PC-3 (cell line): ENCODE data around the gene IL1F10. TPM values are rescaled to one million over a fixed set of nuclear protein-coding genes. Genes with fewer than 3 reads are reported as not detected.

ENCODE experiments used
- ATAC-seq: fragments of 200-7000 bp; cut with Tn5 transposase; 2 replicates; pipeline ENCODE4 v1.9.1; 2020; ENCODE audit warnings: mild to moderate bottlenecking, moderate library complexity
- BruUV-seq: library from RNA; stranded (reverse); fragments of 400-500 nt; replicated peaks from 2 replicates; lab custom pipeline; 2021; lab: Mats Ljungman, UMichigan
- CTCF ChIA-PET: fragments of 300-600 bp; sonication (Branson Sonifier 250); formaldehyde crosslinking; loops from one replicate; lab custom pipeline; 2022; ENCODE audit warnings: antibody characterized with exemption; lab: Charles Lee
- POLR2A ChIA-PET: fragments of 300-600 bp; sonication (Branson Sonifier 250); formaldehyde crosslinking; loops from one replicate; lab custom pipeline; 2022; ENCODE audit warnings: antibody characterized with exemption; ENCODE audit not compliant: unreplicated experiment; lab: Charles Lee
- DNase-seq: peaks from one replicate; pipeline ENCODE4 v3.0.0-alpha.2; 2015
- H2AFZ ChIP-seq: fragments of 300-600 bp; sonication (generic); 2 replicates; pipeline ENCODE4 v1.6.0; 2016; ENCODE audit warnings: antibody characterized with exemption, low read length
- H3F3A ChIP-seq: fragments of 300-600 bp; sonication (generic); one replicate; pipeline ENCODE4 v1.6.0; 2017; ENCODE audit warnings: antibody characterized with exemption, low read length, control low read depth, mild to moderate bottlenecking; ENCODE audit not compliant: unreplicated experiment
- H3K27ac ChIP-seq: fragments of 300-600 bp; sonication (generic); 2 replicates; pipeline ENCODE4 v1.5.1; 2016; ENCODE audit warnings: mild to moderate bottlenecking, low read length
- H3K27me3 ChIP-seq: fragments of 300-600 bp; sonication (generic); 2 replicates; pipeline ENCODE4 v1.6.1; 2016; ENCODE audit warnings: low read length, mixed read lengths
- H3K36me3 ChIP-seq: fragments of 300-600 bp; sonication (generic); 2 replicates; pipeline ENCODE4 v1.6.1; 2016; ENCODE audit warnings: low read depth, mixed run types, low read length, mixed read lengths
- H3K4me1 ChIP-seq: fragments of 300-600 bp; sonication (generic); 2 replicates; pipeline ENCODE4 v1.5.1; 2016; ENCODE audit warnings: low read length; ENCODE audit not compliant: insufficient read depth
- H3K4me2 ChIP-seq: fragments of 300-600 bp; sonication (generic); 2 replicates; pipeline ENCODE4 v1.6.0; 2016; ENCODE audit warnings: low read length
- H3K4me3 ChIP-seq: fragments of 300-600 bp; sonication (generic); 2 replicates; pipeline ENCODE4 v1.5.1; 2016; ENCODE audit warnings: mild to moderate bottlenecking, low read length, mixed read lengths
- H3K79me2 ChIP-seq: fragments of 300-600 bp; sonication (generic); 2 replicates; pipeline ENCODE4 v1.6.1; 2017; ENCODE audit warnings: low read length, mixed read lengths
- H3K9ac ChIP-seq: fragments of 300-600 bp; sonication (generic); 2 replicates; pipeline ENCODE4 v1.6.0; 2016; ENCODE audit warnings: mild to moderate bottlenecking, low read length
- H3K9me2 ChIP-seq: fragments of 300-600 bp; sonication (generic); replicated peaks from 2 replicates; pipeline ENCODE4 v1.6.1; 2016; ENCODE audit warnings: mixed run types, low read length, mixed read lengths
- H3K9me3 ChIP-seq: fragments of 300-600 bp; sonication (generic); 2 replicates; pipeline ENCODE4 v1.6.1; 2016; ENCODE audit warnings: low read length, mixed read lengths
- H4K20me1 ChIP-seq: fragments of 300-600 bp; sonication (generic); 2 replicates; pipeline ENCODE4 v1.6.1; 2016; ENCODE audit warnings: low read length, mixed read lengths
- EZH2 ChIP-seq: fragments of 300-600 bp; sonication (generic); IDR thresholded peaks from one replicate; pipeline ENCODE4 v1.6.1; 2017; ENCODE audit warnings: antibody characterized with exemption, mild to moderate bottlenecking, low read length; ENCODE audit not compliant: unreplicated experiment
- EZH2phosphoT487 ChIP-seq: fragments of 300-600 bp; sonication (generic); IDR thresholded peaks from 2 replicates; pipeline ENCODE4 v1.6.1; 2018; ENCODE audit warnings: mild to moderate bottlenecking, antibody characterized with exemption, low read length, borderline replicate concordance
- intact Hi-C: fragments of 100-400 bp; cut with micrococcal nuclease; formaldehyde crosslinking; loops from 2 replicates; pipeline ENCODE4 v1.9.0; 2023
- total RNA-seq: library from RNA; depleted of rRNA; stranded (reverse); fragments of >200 nt; gene quantifications from 2 replicates; pipeline ENCODE4 v1.2.3, GENCODE V29; 2014
- TF ChIP-seq, protein P1 (sequence below): fragments of 300-600 bp; sonication (generic); conservative IDR thresholded peaks from 2 replicates; pipeline ENCODE4 v1.5.1; 2017; ENCODE audit warnings: antibody characterized with exemption, low read depth, mild to moderate bottlenecking, low read length

IL1F10 gene
- total RNA-seq, 1 experiment from 2014 or later: not detected

DNA sequence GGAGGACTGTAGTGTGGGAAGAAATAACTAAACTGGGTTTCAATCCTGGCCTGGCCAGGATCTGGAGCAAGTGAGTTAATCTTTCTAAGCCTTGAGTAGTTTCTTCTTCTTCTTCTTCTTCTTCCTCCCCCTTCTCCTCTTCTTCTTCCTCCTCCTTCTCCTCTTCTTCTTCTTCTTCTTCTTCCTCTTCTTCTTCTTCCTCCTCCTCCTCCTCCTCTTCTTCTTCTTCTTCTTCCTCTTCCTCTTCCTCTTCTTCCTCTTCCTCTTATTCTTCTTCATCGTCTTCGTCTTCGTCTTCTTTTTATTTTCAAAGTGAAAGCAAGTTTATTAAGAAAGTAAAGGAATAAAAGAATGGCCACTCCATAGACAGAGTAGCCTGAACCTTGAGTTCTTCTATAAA, 53.1 kb downstream of the IL1F10 start:
- Histone ChIP-seq H3K27me3 (no peaks in the 10 kb centered on the region), H3K9ac (no peak overlapping the region), H3K36me3 (no peaks in the 10 kb centered on the region), H3K79me2 (no peaks in the 10 kb centered on the region), H4K20me1 (no peaks in the 10 kb centered on the region), H3K4me3 (no peak overlapping the region), H3K27ac (no peak overlapping the region), H3F3A (no peaks in the 10 kb centered on the region), H3K4me2 (no peak overlapping the region), H3K4me1 (peaks cover 42% of the 10 kb centered on the region), H3K9me2 (no peaks in the 10 kb centered on the region), H2AFZ (no peak overlapping the region), H3K9me3 (no peaks in the 10 kb centered on the region)
- no peak for DNase-seq
- intact Hi-C loops: no loop called here
- no TSS peak for BruUV-seq
- TF ChIP-seq, protein P1, sequence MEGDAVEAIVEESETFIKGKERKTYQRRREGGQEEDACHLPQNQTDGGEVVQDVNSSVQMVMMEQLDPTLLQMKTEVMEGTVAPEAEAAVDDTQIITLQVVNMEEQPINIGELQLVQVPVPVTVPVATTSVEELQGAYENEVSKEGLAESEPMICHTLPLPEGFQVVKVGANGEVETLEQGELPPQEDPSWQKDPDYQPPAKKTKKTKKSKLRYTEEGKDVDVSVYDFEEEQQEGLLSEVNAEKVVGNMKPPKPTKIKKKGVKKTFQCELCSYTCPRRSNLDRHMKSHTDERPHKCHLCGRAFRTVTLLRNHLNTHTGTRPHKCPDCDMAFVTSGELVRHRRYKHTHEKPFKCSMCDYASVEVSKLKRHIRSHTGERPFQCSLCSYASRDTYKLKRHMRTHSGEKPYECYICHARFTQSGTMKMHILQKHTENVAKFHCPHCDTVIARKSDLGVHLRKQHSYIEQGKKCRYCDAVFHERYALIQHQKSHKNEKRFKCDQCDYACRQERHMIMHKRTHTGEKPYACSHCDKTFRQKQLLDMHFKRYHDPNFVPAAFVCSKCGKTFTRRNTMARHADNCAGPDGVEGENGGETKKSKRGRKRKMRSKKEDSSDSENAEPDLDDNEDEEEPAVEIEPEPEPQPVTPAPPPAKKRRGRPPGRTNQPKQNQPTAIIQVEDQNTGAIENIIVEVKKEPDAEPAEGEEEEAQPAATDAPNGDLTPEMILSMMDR: no peak
- no peak for TF ChIP-seq EZH2
- TF ChIP-seq EZH2phosphoT487: no peak
- ChIA-PET CTCF (no interaction called here), POLR2A (no interaction called here)
- no peak for ATAC-seq

DNA sequence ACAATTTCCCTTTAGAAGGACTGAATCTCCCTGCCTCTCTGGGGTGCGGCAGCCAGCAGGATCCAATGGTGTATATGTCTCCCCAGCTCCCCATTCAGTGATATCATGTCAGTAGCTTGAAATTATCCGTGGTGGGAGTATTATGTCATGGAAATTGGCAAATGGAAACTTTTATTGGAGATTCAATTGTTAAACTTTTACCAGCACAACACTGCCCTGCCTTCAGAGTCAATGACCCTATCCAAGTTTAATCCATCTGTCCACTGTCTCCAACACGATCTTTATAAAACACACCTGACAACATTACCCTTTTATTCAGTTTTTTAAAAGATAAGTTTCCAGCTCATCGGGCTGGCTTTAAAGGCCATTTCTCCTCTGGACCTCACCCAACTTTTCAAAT, 54.6 kb downstream of the IL1F10 start:
- CTCF ChIA-PET: no interaction called here

DNA sequence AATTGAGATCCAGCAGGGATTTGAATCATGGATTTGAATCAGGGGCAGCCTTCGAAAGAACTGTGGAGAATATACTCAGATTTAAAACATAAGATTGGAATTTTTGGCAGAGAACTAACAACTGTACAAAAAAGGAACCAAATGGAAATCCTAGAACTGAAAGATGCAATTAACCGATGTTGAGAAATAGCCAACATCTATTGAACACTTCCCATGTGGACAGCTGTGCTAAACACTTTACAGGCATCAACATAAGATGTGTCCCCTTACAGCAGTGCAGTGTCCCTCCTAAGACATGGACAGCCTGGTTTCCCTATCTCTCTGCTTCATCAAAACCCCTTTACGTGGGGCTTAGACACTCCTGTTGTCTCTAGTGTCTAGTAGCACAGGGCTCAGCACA, 56.0 kb downstream of the IL1F10 start:
- H3K9ac ChIP-seq: no peak overlapping the region
- intact Hi-C loops: no loop called here
- no peak overlapping the region for H3K4me2 ChIP-seq
- CTCF ChIA-PET: no interaction called here
- H4K20me1 ChIP-seq: no peaks in the 10 kb centered on the region
- H3K27ac ChIP-seq: no peak overlapping the region
- no TSS peak for BruUV-seq
- DNase-seq (no peak), ATAC-seq (no peak)
- H3K9me2 ChIP-seq: no peaks in the 10 kb centered on the region
- no peak for TF ChIP-seq EZH2
- TF ChIP-seq, protein P1: no peak
- no peak for TF ChIP-seq EZH2phosphoT487
- POLR2A ChIA-PET: no interaction called here
- H3F3A ChIP-seq: no peaks in the 10 kb centered on the region
- no peak overlapping the region for H2AFZ ChIP-seq
- H3K27me3 ChIP-seq: no peaks in the 10 kb centered on the region
- no peaks in the 10 kb centered on the region for H3K9me3 ChIP-seq
- no peak overlapping the region for H3K4me3 ChIP-seq
- H3K79me2 ChIP-seq: no peaks in the 10 kb centered on the region
- no peaks in the 10 kb centered on the region for H3K36me3 ChIP-seq
- H3K4me1 ChIP-seq: peaks cover 16% of the 10 kb centered on the region

More for the DNA sequence above, 54.6 kb downstream of the IL1F10 start:
- POLR2A ChIA-PET: interaction anchor here (0.7 kb wide), 1 partner anchor 113 kb away, joined by 3 read pairs; no protein-coding TSS in a partner anchor
- H3K36me3 ChIP-seq: no peaks in the 10 kb centered on the region
- H2AFZ ChIP-seq: no peak overlapping the region
- no TSS peak for BruUV-seq
- H3K9me3 ChIP-seq: no peaks in the 10 kb centered on the region
- H3K9ac ChIP-seq: no peak overlapping the region
- TF ChIP-seq EZH2phosphoT487 (no peak), EZH2 (no peak)
- TF ChIP-seq, protein P1: no peak
- no peaks in the 10 kb centered on the region for H3F3A ChIP-seq
- H4K20me1 ChIP-seq: no peaks in the 10 kb centered on the region
- H3K4me2 ChIP-seq: no peak overlapping the region
- no peaks in the 10 kb centered on the region for H3K27me3 ChIP-seq
- no peak overlapping the region for H3K27ac ChIP-seq
- no peaks in the 10 kb centered on the region for H3K79me2 ChIP-seq
- no peak for DNase-seq
- ATAC-seq: no peak
- peaks cover 27% of the 10 kb centered on the region for H3K4me1 ChIP-seq
- intact Hi-C loops: no loop called here
- no peaks in the 10 kb centered on the region for H3K9me2 ChIP-seq
- H3K4me3 ChIP-seq: no peak overlapping the region
